Measurements from ENCODE around the gene SCGN.

The SCGN gene

GRCh38 chr6:25670208-25670607, 18.2 kb downstream of the SCGN start:
- Histone ChIP-seq H3K36me3 (ENCODE audit: insufficient read depth, low read length) (no peaks in the 10 kb centered on the region), H3K4me2 (ENCODE audit: low read length) (no peak overlapping the region), H3K27me3 (ENCODE audit: control insufficient read depth, insufficient read depth, low read length) (no peaks in the 10 kb centered on the region), H3K9ac (ENCODE audit: low read depth, low read length) (no peak overlapping the region), H3K4me3 (ENCODE audit: low read length) (no peak overlapping the region), H3K4me1 (ENCODE audit: control insufficient read depth, insufficient read depth, low read length) (no peaks in the 10 kb centered on the region), H3K9me3 (replicated peaks; ENCODE audit: low read length) (no peaks in the 10 kb centered on the region)

- Histone ChIP-seq H3K4me3 (ENCODE audit: low read length) (no peak overlapping the region), H3K9ac (ENCODE audit: low read depth, low read length) (no peak overlapping the region), H3K27me3 (ENCODE audit: control insufficient read depth, insufficient read depth, low read length) (no peaks in the 10 kb centered on the region), H3K9me3 (replicated peaks; ENCODE audit: low read length) (no peaks in the 10 kb centered on the region), H3K4me1 (ENCODE audit: control insufficient read depth, insufficient read depth, low read length) (no peaks in the 10 kb centered on the region), H3K36me3 (ENCODE audit: insufficient read depth, low read length) (no peaks in the 10 kb centered on the region), H3K4me2 (ENCODE audit: low read length) (no peak overlapping the region)
Measured at GRCh38 chr6:25670793-25671513, 18.9 kb downstream of the SCGN start.

- Histone ChIP-seq H3K9ac (ENCODE audit: low read depth, low read length) (no peak overlapping the region), H3K36me3 (ENCODE audit: insufficient read depth, low read length) (no peaks in the 10 kb centered on the region), H3K9me3 (replicated peaks; ENCODE audit: low read length) (no peaks in the 10 kb centered on the region), H3K4me2 (ENCODE audit: low read length) (no peak overlapping the region), H3K27me3 (ENCODE audit: control insufficient read depth, insufficient read depth, low read length) (peaks cover 1% of the 10 kb centered on the region), H3K4me3 (ENCODE audit: low read length) (no peak overlapping the region), H3K4me1 (ENCODE audit: control insufficient read depth, insufficient read depth, low read length) (no peaks in the 10 kb centered on the region)
Measured at GRCh38 chr6:25671652-25672051, 19.6 kb downstream of the SCGN start.

GRCh38 chr6:25675167-25675566, 23.2 kb downstream of the SCGN start:
- no peaks in the 10 kb centered on the region for H3K9me3 ChIP-seq (replicated peaks; ENCODE audit: low read length)
- no peaks in the 10 kb centered on the region for H3K36me3 ChIP-seq (ENCODE audit: insufficient read depth, low read length)
- H3K9ac ChIP-seq (ENCODE audit: low read depth, low read length): no peak overlapping the region
- H3K27me3 ChIP-seq (ENCODE audit: control insufficient read depth, insufficient read depth, low read length): peaks cover 5% of the 10 kb centered on the region
- no peak overlapping the region for H3K4me2 ChIP-seq (ENCODE audit: low read length)
- no peaks in the 10 kb centered on the region for H3K4me1 ChIP-seq (ENCODE audit: control insufficient read depth, insufficient read depth, low read length)
- H3K4me3 ChIP-seq (ENCODE audit: low read length): no peak overlapping the region

- no peaks in the 10 kb centered on the region for H3K4me1 ChIP-seq (ENCODE audit: control insufficient read depth, insufficient read depth, low read length)
- no peak overlapping the region for H3K4me2 ChIP-seq (ENCODE audit: low read length)
- peaks cover 6% of the 10 kb centered on the region for H3K27me3 ChIP-seq (ENCODE audit: control insufficient read depth, insufficient read depth, low read length)
- H3K9me3 ChIP-seq (replicated peaks; ENCODE audit: low read length): no peaks in the 10 kb centered on the region
- no peaks in the 10 kb centered on the region for H3K36me3 ChIP-seq (ENCODE audit: insufficient read depth, low read length)
- H3K9ac ChIP-seq (ENCODE audit: low read depth, low read length): no peak overlapping the region
- no peak overlapping the region for H3K4me3 ChIP-seq (ENCODE audit: low read length)
Measured at GRCh38 chr6:25676775-25677174, 24.8 kb downstream of the SCGN start.

- H3K9ac ChIP-seq (ENCODE audit: low read depth, low read length): no peak overlapping the region
- H3K4me3 ChIP-seq (ENCODE audit: low read length): no peak overlapping the region
- H3K9me3 ChIP-seq (replicated peaks; ENCODE audit: low read length): no peaks in the 10 kb centered on the region
- H3K36me3 ChIP-seq (ENCODE audit: insufficient read depth, low read length): no peaks in the 10 kb centered on the region
- peaks cover 10% of the 10 kb centered on the region for H3K27me3 ChIP-seq (ENCODE audit: control insufficient read depth, insufficient read depth, low read length)
- no peaks in the 10 kb centered on the region for H3K4me1 ChIP-seq (ENCODE audit: control insufficient read depth, insufficient read depth, low read length)
- H3K4me2 ChIP-seq (ENCODE audit: low read length): no peak overlapping the region
Measured at GRCh38 chr6:25681848-25682247, 29.8 kb downstream of the SCGN start.

- Histone ChIP-seq H3K4me3 (ENCODE audit: low read length) (no peak overlapping the region), H3K27me3 (ENCODE audit: control insufficient read depth, insufficient read depth, low read length) (peaks cover 8% of the 10 kb centered on the region), H3K9me3 (replicated peaks; ENCODE audit: low read length) (no peaks in the 10 kb centered on the region), H3K4me1 (ENCODE audit: control insufficient read depth, insufficient read depth, low read length) (no peaks in the 10 kb centered on the region), H3K9ac (ENCODE audit: low read depth, low read length) (no peak overlapping the region), H3K4me2 (ENCODE audit: low read length) (no peak overlapping the region), H3K36me3 (ENCODE audit: insufficient read depth, low read length) (no peaks in the 10 kb centered on the region)
Measured at GRCh38 chr6:25682324-25682723, 30.3 kb downstream of the SCGN start.

- no peaks in the 10 kb centered on the region for H3K4me1 ChIP-seq (ENCODE audit: control insufficient read depth, insufficient read depth, low read length)
- H3K9ac ChIP-seq (ENCODE audit: low read depth, low read length): no peak overlapping the region
- no peaks in the 10 kb centered on the region for H3K36me3 ChIP-seq (ENCODE audit: insufficient read depth, low read length)
- no peaks in the 10 kb centered on the region for H3K9me3 ChIP-seq (replicated peaks; ENCODE audit: low read length)
- H3K27me3 ChIP-seq (ENCODE audit: control insufficient read depth, insufficient read depth, low read length): peaks cover 8% of the 10 kb centered on the region
- H3K4me3 ChIP-seq (ENCODE audit: low read length): no peak overlapping the region
- H3K4me2 ChIP-seq (ENCODE audit: low read length): no peak overlapping the region
Measured at GRCh38 chr6:25684565-25684964, 32.5 kb downstream of the SCGN start.

- no peak overlapping the region for H3K9ac ChIP-seq (ENCODE audit: low read depth, low read length)
- H3K9me3 ChIP-seq (replicated peaks; ENCODE audit: low read length): no peaks in the 10 kb centered on the region
- H3K27me3 ChIP-seq (ENCODE audit: control insufficient read depth, insufficient read depth, low read length): peaks cover 8% of the 10 kb centered on the region
Measured at GRCh38 chr6:25685251-25685650, 33.2 kb downstream of the SCGN start.

GRCh38 chr6:25685896-25686295, 33.9 kb downstream of the SCGN start:
- Histone ChIP-seq H3K9me3 (replicated peaks; ENCODE audit: low read length) (no peaks in the 10 kb centered on the region), H3K4me1 (ENCODE audit: control insufficient read depth, insufficient read depth, low read length) (no peaks in the 10 kb centered on the region), H3K36me3 (ENCODE audit: insufficient read depth, low read length) (no peaks in the 10 kb centered on the region), H3K27me3 (ENCODE audit: control insufficient read depth, insufficient read depth, low read length) (peaks cover 8% of the 10 kb centered on the region), H3K9ac (ENCODE audit: low read depth, low read length) (no peak overlapping the region), H3K4me2 (ENCODE audit: low read length) (no peak overlapping the region), H3K4me3 (ENCODE audit: low read length) (no peak overlapping the region)

More at GRCh38 chr6:25685251-25685650, 33.2 kb downstream of the SCGN start:
- Histone ChIP-seq H3K4me2 (ENCODE audit: low read length) (no peak overlapping the region), H3K4me3 (ENCODE audit: low read length) (no peak overlapping the region), H3K4me1 (ENCODE audit: control insufficient read depth, insufficient read depth, low read length) (no peaks in the 10 kb centered on the region), H3K36me3 (ENCODE audit: insufficient read depth, low read length) (no peaks in the 10 kb centered on the region)

GRCh38 chr6:25686856-25687255, 34.8 kb downstream of the SCGN start:
- no peaks in the 10 kb centered on the region for H3K4me1 ChIP-seq (ENCODE audit: control insufficient read depth, insufficient read depth, low read length)
- no peak overlapping the region for H3K4me3 ChIP-seq (ENCODE audit: low read length)
- H3K9ac ChIP-seq (ENCODE audit: low read depth, low read length): no peak overlapping the region
- H3K9me3 ChIP-seq (replicated peaks; ENCODE audit: low read length): no peaks in the 10 kb centered on the region
- H3K27me3 ChIP-seq (ENCODE audit: control insufficient read depth, insufficient read depth, low read length): peaks cover 6% of the 10 kb centered on the region
- H3K36me3 ChIP-seq (ENCODE audit: insufficient read depth, low read length): no peaks in the 10 kb centered on the region
- H3K4me2 ChIP-seq (ENCODE audit: low read length): no peak overlapping the region

GRCh38 chr6:25689966-25690365, 38.0 kb downstream of the SCGN start:
- no peaks in the 10 kb centered on the region for H3K4me1 ChIP-seq (ENCODE audit: control insufficient read depth, insufficient read depth, low read length)
- H3K4me2 ChIP-seq (ENCODE audit: low read length): no peak overlapping the region
- H3K9me3 ChIP-seq (replicated peaks; ENCODE audit: low read length): no peaks in the 10 kb centered on the region
- H3K27me3 ChIP-seq (ENCODE audit: control insufficient read depth, insufficient read depth, low read length): peaks cover 4% of the 10 kb centered on the region
- H3K9ac ChIP-seq (ENCODE audit: low read depth, low read length): no peak overlapping the region
- H3K4me3 ChIP-seq (ENCODE audit: low read length): no peak overlapping the region
- no peaks in the 10 kb centered on the region for H3K36me3 ChIP-seq (ENCODE audit: insufficient read depth, low read length)

Data from skeletal muscle satellite cell (primary cell).